ENCODE data around the gene NCAN.
"Not testable (repeated sequence)": the region's sequence is repeated elsewhere in the genome, so short reads cannot be mapped to it uniquely, and the experiment has no call there.

The NCAN gene

GRCh38 chr19:19211499-19212420 lies at the start of gene NCAN:
Gene NCAN (plus strand): TSS chr19:19211958. CDS start chr19:19216954, 4,996 bp downstream.
- no peak for DNase-seq

- no peak for DNase-seq
Observed at GRCh38 chr19:19162495-19162894, 49.3 kb upstream of the NCAN start.

GRCh38 chr19:19165396-19165795 lies 46.4 kb upstream of the NCAN start:
- no peak for DNase-seq

- DNase-seq: no peak
Observed at GRCh38 chr19:19167612-19168011, 44.1 kb upstream of the NCAN start.

- DNase-seq: no peak
Observed at GRCh38 chr19:19169236-19170052, 42.3 kb upstream of the NCAN start.

- peak; percentile 39 for DNase-seq
Observed at GRCh38 chr19:19170053-19170872, 41.5 kb upstream of the NCAN start, which contains the start of gene MEF2B. Gene MEF2B (minus strand): TSS chr19:19170263. CDS start chr19:19150735, 19,528 bp downstream.

GRCh38 chr19:19170873-19171672 lies 40.7 kb upstream of the NCAN start:
- no peak for DNase-seq

GRCh38 chr19:19171821-19172532 lies 39.8 kb upstream of the NCAN start:
- DNase-seq: no peak

- DNase-seq: not testable (repeated sequence)
Observed at GRCh38 chr19:19173243-19173642, 38.5 kb upstream of the NCAN start.

GRCh38 chr19:19176950-19177349 lies 34.8 kb upstream of the NCAN start:
- DNase-seq: no peak

- DNase-seq: no peak
Observed at GRCh38 chr19:19179548-19180441, 32.0 kb upstream of the NCAN start.

GRCh38 chr19:19181488-19181998 lies 30.2 kb upstream of the NCAN start:
- DNase-seq: no peak

GRCh38 chr19:19185853-19186740 lies 25.7 kb upstream of the NCAN start:
- DNase-seq: peak; percentile 9

GRCh38 chr19:19186742-19187141 lies 25.0 kb upstream of the NCAN start:
- DNase-seq: no peak

GRCh38 chr19:19191768-19192077 lies 20.0 kb upstream of the NCAN start:
- DNase-seq: no peak

GRCh38 chr19:19192078-19192882 lies 19.5 kb upstream of the NCAN start, which contains the start of the genes BORCS8 and RFXANK:
Gene BORCS8 (minus strand): TSS chr19:19192152. CDS start chr19:19192117, 35 bp downstream.
Gene RFXANK (plus strand): TSS chr19:19192258. CDS start chr19:19193947, 1,689 bp downstream.
- DNase-seq: peak; percentile 91

- no peak for DNase-seq
Observed at GRCh38 chr19:19192910-19193423, 18.8 kb upstream of the NCAN start.

GRCh38 chr19:19193926-19194325 lies 17.8 kb upstream of the NCAN start:
- no peak for DNase-seq

Measured in NCI-H526 treated with DMSO at 0.1 percent for 48 hours (cell line).